ENCODE results near the gene TUT1.
"Not testable (repeated sequence)": the region's sequence is repeated elsewhere in the genome, so short reads cannot be mapped to it uniquely, and the experiment has no call there.

Gene TUT1

DNA sequence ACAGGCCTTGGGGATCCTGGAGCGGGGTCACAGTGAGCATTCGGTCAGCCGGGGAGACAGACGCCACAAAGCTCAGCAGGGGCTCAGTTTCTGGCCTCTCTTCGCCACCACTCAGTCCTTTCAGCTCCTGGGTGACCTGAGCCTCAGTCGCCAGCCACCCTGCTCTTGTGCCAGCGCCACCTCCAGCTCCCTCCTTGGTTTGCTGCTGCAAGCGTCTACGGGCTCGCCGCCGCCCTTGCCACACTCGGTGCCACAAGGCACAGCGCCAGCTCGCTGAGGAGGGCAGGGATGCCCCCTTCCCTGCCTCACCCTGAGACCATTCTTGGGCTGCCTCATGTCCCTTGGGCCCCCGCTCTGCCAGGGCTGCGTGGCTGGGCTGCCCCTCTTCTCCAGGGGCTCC, 16.2 kb downstream of the TUT1 start:
- no peak for DNase-seq

GRCh38 chr11:62574363-62575071, 16.8 kb downstream of the TUT1 start:
- peak; percentile 36 for DNase-seq

DNA sequence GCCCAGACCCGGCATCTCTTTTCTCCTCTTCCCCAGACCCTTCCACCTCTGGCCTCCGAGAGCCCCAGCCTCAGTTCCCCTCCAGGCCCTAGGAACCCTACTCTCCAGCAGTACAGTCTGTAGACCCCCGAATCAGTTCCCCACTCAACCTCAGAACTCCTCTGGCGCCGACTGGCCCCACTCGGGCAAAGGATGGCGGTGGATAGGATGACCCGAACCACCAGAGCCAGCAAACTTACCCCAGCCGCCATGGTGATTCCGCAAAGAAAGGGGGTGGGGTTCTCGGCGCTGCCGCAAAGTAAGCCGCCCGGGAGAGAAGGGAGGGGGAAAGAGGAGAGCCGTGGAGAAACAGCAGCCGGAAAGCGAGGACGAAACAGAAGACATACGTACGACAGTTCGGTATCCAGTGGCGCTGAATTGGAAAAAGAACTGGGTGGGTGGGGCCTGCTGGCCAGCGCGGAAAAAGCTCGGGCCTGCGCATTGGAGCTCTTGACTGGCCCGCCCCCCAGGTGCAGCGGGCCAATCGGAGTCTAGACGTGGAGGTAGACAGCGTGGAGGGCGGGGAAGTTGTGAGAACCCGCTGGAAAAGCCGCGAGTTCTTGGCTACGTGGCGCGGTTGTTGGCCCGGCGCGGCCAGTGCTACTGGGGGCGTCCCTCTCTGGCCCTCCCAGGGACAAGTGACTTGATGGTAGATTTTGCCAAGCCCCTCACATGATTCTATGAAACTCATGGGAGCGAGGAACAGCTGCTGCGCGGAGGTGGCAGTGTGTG, 17.5 kb downstream of the TUT1 start, which contains the start of gene EEF1G:
Gene EEF1G, minus strand, starts transcription at position 300 of the 771 bp plus-strand sequence. Its CDS starts 49 bp downstream, at position 251.
- DNase-seq = peak; percentile 100

GRCh38 chr11:62573006-62573591, 18.2 kb downstream of the TUT1 start:
- no peak for DNase-seq

- no peak for DNase-seq
These were observed 18.9 kb downstream of the TUT1 start for GRCh38 chr11:62572431-62572830.

DNA sequence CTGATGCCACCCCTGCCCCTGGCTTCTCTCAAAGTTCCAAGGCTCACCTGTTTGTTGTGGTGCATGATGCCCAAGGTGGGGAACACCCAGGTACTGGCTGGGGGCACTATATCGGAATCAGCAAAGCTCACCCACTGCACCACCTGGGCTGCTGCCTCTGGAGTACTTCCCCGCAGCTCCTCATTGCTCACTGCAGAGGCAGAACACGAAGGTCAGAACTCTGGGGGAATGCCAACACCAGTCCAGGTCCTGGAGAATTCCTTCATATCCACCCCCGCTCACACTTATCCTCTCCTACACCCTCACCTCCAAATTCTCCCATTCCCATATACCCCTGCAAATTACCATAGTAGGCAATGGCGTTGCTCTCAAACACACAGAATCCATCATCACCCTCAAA, 19.8 kb downstream of the TUT1 start:
- DNase-seq = not testable (repeated sequence)

DNA sequence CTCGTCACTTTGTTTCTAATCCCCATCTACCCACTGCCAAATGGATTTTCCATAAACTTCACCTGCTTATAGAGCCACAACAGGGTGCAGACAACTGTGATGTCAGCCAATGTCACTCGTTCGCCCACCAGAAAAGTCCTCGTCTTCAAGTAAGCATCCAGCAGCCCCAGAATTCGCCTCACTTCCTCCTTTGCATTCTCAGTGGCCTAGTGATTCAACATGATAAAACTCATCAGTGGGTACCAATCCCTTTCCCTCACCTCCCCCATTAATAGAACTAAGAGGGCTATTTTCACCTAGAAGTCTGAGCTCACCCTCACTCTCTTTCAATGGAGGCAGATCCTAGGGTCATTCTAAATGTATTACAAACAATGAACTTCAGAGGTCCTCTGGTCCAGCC, 20.4 kb downstream of the TUT1 start:
- not testable (repeated sequence) for DNase-seq

DNA sequence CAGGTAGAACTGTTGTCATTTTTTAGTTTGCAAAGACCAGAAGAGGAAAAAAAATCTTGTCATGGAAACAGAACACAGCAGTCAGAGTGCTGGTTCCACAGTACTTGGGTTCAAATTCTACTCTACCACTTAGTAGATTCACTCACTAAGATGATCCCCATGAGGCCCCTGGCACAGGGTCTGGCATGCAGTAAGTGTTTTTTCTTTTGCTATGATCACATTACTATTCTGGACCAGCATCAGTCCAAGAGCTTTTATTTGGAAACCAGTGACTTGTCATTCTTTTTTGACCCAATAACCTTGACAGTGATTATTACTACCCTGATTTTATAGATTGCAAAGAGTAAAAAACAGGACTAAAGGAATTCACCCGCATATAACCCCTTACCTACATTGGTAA, 21.7 kb downstream of the TUT1 start:
- no peak for DNase-seq

DNA sequence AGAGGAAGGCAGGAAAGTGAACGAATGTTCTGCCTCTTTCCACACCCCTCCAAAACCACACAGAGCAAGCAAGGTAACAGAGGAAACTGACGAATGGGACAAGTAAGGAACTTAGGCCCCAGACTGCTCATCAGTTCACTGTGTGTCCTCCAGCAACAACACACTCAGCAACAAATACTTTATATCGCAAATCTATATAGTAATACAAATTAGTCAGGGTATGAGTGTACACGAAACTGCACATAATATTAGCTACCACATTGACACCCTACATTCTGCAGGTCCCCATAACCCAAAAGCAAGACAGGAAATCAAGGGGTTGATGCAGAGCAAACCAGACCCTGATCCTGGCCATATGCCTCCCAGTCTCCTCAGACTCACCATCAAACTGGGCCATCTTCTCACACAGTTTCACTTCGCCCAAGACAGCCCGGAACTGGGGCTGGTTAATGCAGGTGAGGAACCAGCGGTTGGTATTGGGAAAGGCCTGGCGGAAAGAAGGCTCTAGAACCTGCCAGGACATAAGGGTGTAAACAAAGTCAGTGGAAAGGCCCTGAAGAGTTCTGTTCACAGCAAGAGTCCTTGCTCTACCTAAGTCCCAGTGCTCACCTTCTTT, 24.2 kb downstream of the TUT1 start:
- DNase-seq = no peak

GRCh38 chr11:62566247-62566646, 25.1 kb downstream of the TUT1 start:
- no peak for DNase-seq

DNA sequence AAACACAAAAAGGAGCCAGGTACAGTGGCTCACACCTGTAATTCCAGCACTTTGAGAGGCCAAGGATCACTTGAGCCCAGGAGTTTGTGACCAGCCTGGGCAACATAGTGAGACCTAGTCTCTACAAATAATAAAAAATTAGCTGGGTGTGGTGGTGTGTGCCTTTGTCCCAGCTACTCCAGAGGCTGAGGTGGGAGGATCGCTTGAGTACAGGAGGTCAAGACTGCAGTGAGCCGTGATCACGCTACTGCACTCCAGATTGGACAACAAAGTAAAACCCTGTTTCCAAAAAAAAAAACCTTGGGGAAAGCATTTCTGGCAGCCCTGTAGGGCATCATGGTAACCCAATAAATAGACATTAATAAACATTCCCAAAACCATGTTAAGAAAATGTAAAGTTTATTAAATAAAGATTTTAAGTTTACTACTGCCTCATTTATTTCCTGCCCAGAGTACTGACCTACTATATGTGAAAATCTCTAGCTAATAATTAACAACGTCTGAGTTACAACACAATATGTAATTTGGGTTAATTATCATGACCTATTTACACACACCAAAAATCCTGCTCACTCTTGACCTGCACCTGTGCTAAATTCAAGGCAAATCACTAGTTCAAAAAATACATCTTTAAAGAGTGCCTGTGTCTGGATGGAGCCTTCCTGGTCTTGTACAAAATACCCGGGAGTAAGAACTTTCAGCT, 26.1 kb downstream of the TUT1 start:
- DNase-seq = no peak

DNA sequence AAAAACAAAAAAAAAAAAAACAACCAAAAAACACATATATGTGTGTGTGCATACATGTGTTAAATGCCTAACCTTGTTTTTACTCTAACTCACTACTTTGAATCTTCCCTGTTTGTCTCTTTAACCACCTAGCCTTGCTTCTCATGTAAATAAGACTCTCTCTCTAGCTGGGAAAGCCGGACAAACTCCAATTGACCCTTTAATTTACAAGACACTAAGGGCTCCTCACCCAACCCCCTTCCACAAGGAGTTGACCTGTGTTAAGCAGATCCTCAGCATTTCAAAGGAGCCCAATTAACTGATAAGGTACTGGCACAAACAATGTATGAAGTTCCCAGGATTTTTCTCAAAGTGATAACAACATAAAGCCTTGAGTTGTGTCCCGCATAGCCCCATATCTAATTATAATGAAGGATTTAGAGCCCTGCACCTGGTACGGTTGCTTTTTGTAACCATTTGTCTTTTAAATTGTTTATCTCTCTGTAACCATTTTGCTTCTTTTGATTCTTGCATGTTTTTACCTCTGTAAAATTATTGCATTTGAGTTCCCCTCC, 29.6 kb downstream of the TUT1 start:
- DNase-seq = not testable (repeated sequence)

DNA sequence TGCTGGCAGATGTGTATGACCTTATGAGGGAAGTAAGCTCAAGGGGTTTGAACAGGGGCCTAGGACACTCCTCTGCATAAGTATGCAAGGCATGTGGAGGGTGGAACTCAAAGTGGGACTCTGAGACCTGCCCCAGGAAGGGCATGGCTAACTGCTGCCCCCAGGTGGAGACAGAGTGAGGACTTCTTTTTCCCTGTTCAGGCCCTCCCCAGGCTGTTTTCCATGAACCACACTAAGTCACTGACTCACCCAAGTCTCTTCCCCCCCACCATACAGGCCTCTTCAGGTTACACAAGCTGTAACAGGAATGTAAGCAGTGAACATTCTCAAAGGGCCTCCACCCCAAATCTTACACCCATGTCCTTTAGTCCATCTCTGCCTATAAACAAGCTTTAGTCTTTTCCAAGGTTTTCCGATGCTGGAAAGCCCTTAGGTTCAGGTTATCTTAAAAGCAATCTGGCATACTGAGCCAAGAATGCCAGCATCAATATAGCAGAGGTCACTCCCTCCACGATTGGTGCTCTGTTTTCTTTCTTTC, 30.7 kb downstream of the TUT1 start:
- DNase-seq = peak; percentile 98

DNA sequence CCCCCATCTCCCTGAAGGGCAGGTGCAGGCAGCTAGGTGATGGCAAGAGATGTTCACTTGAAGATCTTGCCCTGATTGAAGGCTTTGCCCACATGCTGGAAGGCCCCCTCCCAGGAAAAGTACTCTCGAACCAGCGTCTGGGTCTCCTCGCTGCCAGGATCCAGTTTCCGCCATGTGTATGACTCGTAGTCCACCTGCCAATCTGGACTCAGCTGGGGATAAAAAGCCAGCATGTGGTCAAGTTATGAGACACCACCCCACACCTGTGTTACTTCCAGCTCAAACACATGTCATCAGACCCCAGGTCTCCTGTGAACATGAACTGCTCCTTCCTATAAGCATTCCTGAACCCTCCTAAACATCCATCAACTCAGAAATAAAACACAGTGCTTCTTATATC, 31.7 kb downstream of the TUT1 start:
- DNase-seq = not testable (repeated sequence)

GRCh38 chr11:62559204-62559603, 32.1 kb downstream of the TUT1 start:
- no peak for DNase-seq

DNA sequence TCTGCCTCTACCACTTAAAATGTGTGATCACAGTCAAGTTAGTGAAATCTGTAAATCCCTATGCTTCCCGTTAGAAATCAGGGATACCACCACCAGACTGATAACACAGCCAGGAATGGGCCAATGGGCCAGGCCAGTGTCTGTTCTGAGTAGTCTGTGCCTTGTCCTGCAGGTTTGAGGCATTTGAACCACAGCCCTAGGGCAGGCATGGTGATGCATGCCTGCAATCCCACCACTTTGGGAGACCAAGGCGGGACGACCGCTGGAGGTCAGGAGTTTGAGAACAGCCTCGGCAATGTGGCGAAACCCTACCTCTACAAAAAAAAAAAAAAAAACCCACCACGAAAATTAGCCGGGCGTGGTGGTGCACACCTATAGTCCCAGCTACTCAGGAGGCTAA, 32.7 kb downstream of the TUT1 start:
- DNase-seq = no peak

GRCh38 chr11:62556875-62557631, 34.3 kb downstream of the TUT1 start:
- no peak for DNase-seq

- peak; percentile 95 for DNase-seq
These were observed 35.0 kb downstream of the TUT1 start for GRCh38 chr11:62556108-62556874.

DNA sequence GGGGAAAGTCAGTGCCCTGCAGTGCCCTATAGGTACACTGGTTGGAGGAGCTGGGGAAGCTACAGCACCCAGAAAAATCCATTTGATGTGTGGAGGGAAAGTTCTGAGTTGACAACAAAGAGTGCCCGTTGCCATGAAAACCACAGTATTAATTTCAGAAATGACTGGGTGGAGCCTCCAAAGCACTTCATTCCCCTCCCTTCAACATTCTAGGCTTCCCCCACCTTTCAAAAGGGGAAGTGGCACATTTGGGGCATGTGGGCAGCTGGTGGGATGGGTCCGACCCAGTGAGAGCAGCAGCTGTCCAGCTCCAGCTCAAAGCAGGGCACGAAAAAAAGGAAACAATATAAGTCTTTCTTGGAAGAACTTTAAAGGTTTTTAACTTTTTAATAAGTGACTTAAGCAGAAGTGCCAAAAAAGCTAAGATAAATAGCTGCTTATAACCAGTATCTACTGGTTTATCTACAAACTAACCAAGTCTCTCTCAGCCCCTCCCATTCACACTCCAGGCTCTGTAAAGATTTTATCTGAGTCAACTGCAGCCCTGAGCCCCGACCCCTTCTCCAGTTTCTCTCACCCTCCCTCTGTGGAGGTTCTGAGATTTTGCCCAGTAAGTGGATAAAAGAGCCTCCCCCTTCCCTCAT, 35.7 kb downstream of the TUT1 start:
- DNase-seq = no peak
